Tibial artery (tissue), 4 donors: ENCODE results near the gene KLRC4.
"Not testable (repeated sequence)": the region's sequence is repeated elsewhere in the genome, so short reads cannot be mapped to it uniquely, and the experiment has no call there.

Source experiments
- DNase-seq, 2 donors: peaks; one replicate each; pipeline ENCODE4 v3.0.0-alpha.2; 2019
- H3K27ac ChIP-seq, 2 donors: fragments of 200-600 bp; sonication (generic) in 1 of 2; 1 replicate in 1 of 2; 2 replicates in 1 of 2; pipeline ENCODE4 v1.5.1; 2018 to 2019; ENCODE audit warnings: mild to moderate bottlenecking in 1 of 2
- H3K27me3 ChIP-seq, 2 donors: fragments of 200-600 bp; sonication (generic) in 1 of 2; one replicate each; pipeline versions ENCODE4 v1.5.1 to v1.6.0; 2016 to 2019
- H3K36me3 ChIP-seq, 3 donors: fragments of 200-600 bp; sonication (generic) in 2 of 3; one replicate each; pipeline ENCODE4 v1.5.1; 2016 to 2019; ENCODE audit warnings: mild to moderate bottlenecking in 2 of 3
- H3K4me1 ChIP-seq, 4 donors: fragments of 200-600 bp; sonication (generic) in 2 of 4; 1 replicate in 3 of 4; 2 replicates in 1 of 4; pipeline ENCODE4 v1.5.1; 2016 to 2019
- H3K4me3 ChIP-seq, 2 donors: fragments of 200-600 bp; sonication (generic) in 1 of 2; 1 replicate in 1 of 2; 2 replicates in 1 of 2; pipeline ENCODE4 v1.5.1; 2018 to 2019; ENCODE audit warnings: mild to moderate bottlenecking in 2 of 2
- H3K9me3 ChIP-seq, 3 donors: fragments of 200-600 bp; sonication (generic) in 1 of 3; one replicate each; pipeline ENCODE4 v1.5.1; 2016 to 2019
- CTCF ChIP-seq, 2 experiments: fragments of 200-600 bp in 1 of 2; fragments of 450-650 bp in 1 of 2; IDR thresholded peaks; one replicate each; pipeline ENCODE4 v1.5.1; 2017 to 2019; ENCODE audit warnings: antibody characterized with exemption in 2 of 2, mild to moderate bottlenecking in 1 of 2, moderate library complexity in 1 of 2
- intact Hi-C: fragments of 100-400 bp; cut with DNase I; formaldehyde crosslinking; loops from one replicate; pipeline ENCODE4 v1.15.0; 2023; ENCODE audit warnings: low total_unique reads

The KLRC4 gene

GRCh38 chr12:10397296-10397695 is 12.3 kb downstream of the KLRC4 start:
- Histone ChIP-seq H3K36me3 (no peaks in the 10 kb centered on the region), H3K27me3 (no peaks in the 10 kb centered on the region), H3K27ac (no peak overlapping the region), H3K4me3 (no peak overlapping the region), H3K4me1 (peaks cover 0 to 3% (median 0%) of the 10 kb centered on the region in 4 donors), H3K9me3 (no peaks in the 10 kb centered on the region)
- no peak for DNase-seq
- intact Hi-C loops, result no loop called here
- TF ChIP-seq CTCF (IDR thresholded peaks at IDR 0.05), result no peak

GRCh38 chr12:10396176-10396575 is 13.4 kb downstream of the KLRC4 start:
- DNase-seq, intact Hi-C loops, H3K27ac ChIP-seq, H3K9me3 ChIP-seq, H3K27me3 ChIP-seq, H3K4me3 ChIP-seq, H3K36me3 ChIP-seq, H3K4me1 ChIP-seq: not testable (repeated sequence)

- no peaks in the 10 kb centered on the region for H3K27me3 ChIP-seq
- intact Hi-C loops, result no loop called here
- no peak for TF ChIP-seq CTCF (IDR thresholded peaks at IDR 0.05)
- H3K36me3 ChIP-seq, result no peaks in the 10 kb centered on the region
- H3K4me1 ChIP-seq, result peaks cover 0 to 8% (median 0%) of the 10 kb centered on the region in 4 donors
- no peaks in the 10 kb centered on the region for H3K9me3 ChIP-seq
- H3K4me3 ChIP-seq, result no peak overlapping the region
- peak in 1 of 2 donors; percentile 25 for DNase-seq
- no peak overlapping the region for H3K27ac ChIP-seq
These were observed 14.1 kb downstream of the KLRC4 start for GRCh38 chr12:10395390-10395998.

GRCh38 chr12:10394531-10395152 is 14.9 kb downstream of the KLRC4 start:
- DNase-seq, H3K27ac ChIP-seq, intact Hi-C loops: not testable (repeated sequence)

GRCh38 chr12:10393291-10393690 is 16.3 kb downstream of the KLRC4 start:
- H3K27ac ChIP-seq, result no peak overlapping the region
- no peak for DNase-seq
- peaks cover 0 to 8% (median 0%) of the 10 kb centered on the region in 4 donors for H3K4me1 ChIP-seq
- no peaks in the 10 kb centered on the region for H3K27me3 ChIP-seq
- H3K9me3 ChIP-seq, result no peaks in the 10 kb centered on the region
- H3K36me3 ChIP-seq, result no peaks in the 10 kb centered on the region
- TF ChIP-seq CTCF (IDR thresholded peaks at IDR 0.05), result no peak
- no peak overlapping the region for H3K4me3 ChIP-seq
- intact Hi-C loops, result no loop called here

More at GRCh38 chr12:10394531-10395152, 14.9 kb downstream of the KLRC4 start:
- H3K27me3 ChIP-seq, H3K4me3 ChIP-seq, H3K36me3 ChIP-seq, H3K9me3 ChIP-seq, H3K4me1 ChIP-seq: not testable (repeated sequence)

- DNase-seq, result peak; percentile 71 to 76
- Histone ChIP-seq H3K9me3 (no peaks in the 10 kb centered on the region), H3K4me1 (peaks cover 0 to 8% (median 0%) of the 10 kb centered on the region in 4 donors), H3K27me3 (no peaks in the 10 kb centered on the region), H3K27ac (no peak overlapping the region), H3K36me3 (no peaks in the 10 kb centered on the region), H3K4me3 (no peak overlapping the region)
- intact Hi-C loops, result no loop called here
- no peak for TF ChIP-seq CTCF (IDR thresholded peaks at IDR 0.05)
These were observed 17.1 kb downstream of the KLRC4 start for GRCh38 chr12:10392394-10392930.

- H3K9me3 ChIP-seq, H3K27ac ChIP-seq, DNase-seq, H3K36me3 ChIP-seq, H3K27me3 ChIP-seq, H3K4me3 ChIP-seq, H3K4me1 ChIP-seq, intact Hi-C loops: not testable (repeated sequence)
These were observed 18.6 kb downstream of the KLRC4 start for GRCh38 chr12:10390991-10391390.
